HepG2 (cell line): ENCODE results near the gene SFTA2.

Source experiments
- CBX2 ChIP-seq, 2 experiments: fragments of 200-600 bp in 1 of 2; sonication (generic); formaldehyde crosslinking in 1 of 2; IDR thresholded peaks; 2 replicates each; pipeline versions ENCODE4 v1.7.0 to v1.8.1; 2018 to 2022; ENCODE audit warnings: low read depth in 2 of 2, low read length in 1 of 2, mild to moderate bottlenecking in 1 of 2, missing genetic modification reagents in 1 of 2
- ELK4 ChIP-seq: sonication (generic); formaldehyde crosslinking; IDR thresholded peaks from 2 replicates; pipeline ENCODE4 v1.9.0; 2021; ENCODE audit warnings: missing genetic modification reagents, borderline replicate concordance
- KLF11 ChIP-seq: IDR thresholded peaks from 2 replicates; pipeline ENCODE4 v1.6.1; 2016; ENCODE audit warnings: missing compliant biosample characterization
- POLR2A ChIP-seq, 2 experiments: IDR thresholded peaks; 2 replicates each; pipeline ENCODE4 v1.6.1; 2011; ENCODE audit warnings: low read depth in 2 of 2, low read length in 2 of 2, mild to moderate bottlenecking in 1 of 2, moderate library complexity in 1 of 2; ENCODE audit not compliant: insufficient read depth in 1 of 2
- REST ChIP-seq, 2 experiments: IDR thresholded peaks; 2 replicates each; pipeline ENCODE4 v1.6.1; 2011 to 2012; ENCODE audit warnings: low read length in 2 of 2, borderline replicate concordance in 1 of 2, low read depth in 1 of 2, mild to moderate bottlenecking in 1 of 2, moderate library complexity in 1 of 2
- TFDP1 ChIP-seq: IDR thresholded peaks from 2 replicates; pipeline ENCODE4 v1.6.1; 2016; ENCODE audit warnings: missing compliant biosample characterization, missing genetic modification reagents, borderline replicate concordance
- TOPORS ChIP-seq: sonication (generic); formaldehyde crosslinking; IDR thresholded peaks from 2 replicates; pipeline ENCODE4 v1.8.0; 2023; ENCODE audit warnings: mild to moderate bottlenecking, missing genetic modification reagents
- TF ChIP-seq, protein P1 (sequence below): sonication (generic); formaldehyde crosslinking; IDR thresholded peaks from 2 replicates; pipeline ENCODE4 v1.8.1; 2022; ENCODE audit warnings: mild to moderate bottlenecking, missing genetic modification reagents
- TF ChIP-seq, protein P2 (sequence below): sonication (generic); formaldehyde crosslinking; IDR thresholded peaks from 2 replicates; pipeline ENCODE4 v1.5.0; 2020; ENCODE audit warnings: mild to moderate bottlenecking, missing genetic modification reagents, moderate library complexity
- TF ChIP-seq, protein P3 (sequence below): sonication (generic); formaldehyde crosslinking; IDR thresholded peaks from 2 replicates; pipeline ENCODE4 v1.9.0; 2021; ENCODE audit warnings: missing genetic modification reagents, borderline replicate concordance

DNA sequence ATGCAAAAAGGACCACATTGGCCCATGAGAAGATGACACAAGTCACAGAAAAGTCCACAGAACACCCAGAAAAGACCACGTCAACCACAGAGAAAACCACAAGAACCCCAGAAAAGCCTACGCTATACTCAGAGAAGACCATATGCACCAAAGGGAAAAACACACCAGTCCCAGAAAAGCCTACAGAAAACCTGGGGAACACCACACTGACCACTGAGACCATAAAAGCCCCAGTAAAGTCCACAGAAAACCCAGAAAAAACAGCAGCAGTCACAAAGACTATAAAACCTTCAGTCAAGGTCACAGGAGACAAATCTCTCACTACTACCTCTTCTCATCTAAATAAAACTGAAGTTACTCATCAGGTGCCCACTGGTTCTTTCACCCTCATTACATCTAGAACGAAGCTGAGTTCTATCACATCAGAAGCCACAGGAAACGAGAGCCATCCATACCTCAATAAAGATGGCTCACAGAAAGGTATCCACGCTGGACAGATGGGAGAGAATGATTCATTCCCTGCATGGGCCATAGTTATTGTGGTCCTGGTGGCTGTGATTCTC is 20.0 kb upstream of the SFTA2 start:
- TF ChIP-seq, protein P1, sequence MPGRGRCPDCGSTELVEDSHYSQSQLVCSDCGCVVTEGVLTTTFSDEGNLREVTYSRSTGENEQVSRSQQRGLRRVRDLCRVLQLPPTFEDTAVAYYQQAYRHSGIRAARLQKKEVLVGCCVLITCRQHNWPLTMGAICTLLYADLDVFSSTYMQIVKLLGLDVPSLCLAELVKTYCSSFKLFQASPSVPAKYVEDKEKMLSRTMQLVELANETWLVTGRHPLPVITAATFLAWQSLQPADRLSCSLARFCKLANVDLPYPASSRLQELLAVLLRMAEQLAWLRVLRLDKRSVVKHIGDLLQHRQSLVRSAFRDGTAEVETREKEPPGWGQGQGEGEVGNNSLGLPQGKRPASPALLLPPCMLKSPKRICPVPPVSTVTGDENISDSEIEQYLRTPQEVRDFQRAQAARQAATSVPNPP (CRISPR knock-in tag), result no peak
- TF ChIP-seq TFDP1 (no peak), ELK4 (CRISPR knock-in tag) (no peak), TOPORS (no peak), POLR2A (IDR thresholded peaks at IDR 0.05; ENCODE audit: insufficient read depth in 1 of 2, low read depth in 2 of 2, low read length in 2 of 2) (no peak), CBX2 (IDR thresholded peaks at IDR 0.05; ENCODE audit: low read depth, low read length) (no peak), CBX2 (CRISPR knock-in tag; IDR thresholded peaks at IDR 0.05; ENCODE audit: low read depth) (no peak), REST (IDR thresholded peaks at IDR 0.05; ENCODE audit: borderline replicate concordance in 1 of 2, low read depth in 1 of 2, low read length in 2 of 2) (no peak), KLF11 (CRISPR knock-in tag) (no peak)
- TF ChIP-seq, protein P2, sequence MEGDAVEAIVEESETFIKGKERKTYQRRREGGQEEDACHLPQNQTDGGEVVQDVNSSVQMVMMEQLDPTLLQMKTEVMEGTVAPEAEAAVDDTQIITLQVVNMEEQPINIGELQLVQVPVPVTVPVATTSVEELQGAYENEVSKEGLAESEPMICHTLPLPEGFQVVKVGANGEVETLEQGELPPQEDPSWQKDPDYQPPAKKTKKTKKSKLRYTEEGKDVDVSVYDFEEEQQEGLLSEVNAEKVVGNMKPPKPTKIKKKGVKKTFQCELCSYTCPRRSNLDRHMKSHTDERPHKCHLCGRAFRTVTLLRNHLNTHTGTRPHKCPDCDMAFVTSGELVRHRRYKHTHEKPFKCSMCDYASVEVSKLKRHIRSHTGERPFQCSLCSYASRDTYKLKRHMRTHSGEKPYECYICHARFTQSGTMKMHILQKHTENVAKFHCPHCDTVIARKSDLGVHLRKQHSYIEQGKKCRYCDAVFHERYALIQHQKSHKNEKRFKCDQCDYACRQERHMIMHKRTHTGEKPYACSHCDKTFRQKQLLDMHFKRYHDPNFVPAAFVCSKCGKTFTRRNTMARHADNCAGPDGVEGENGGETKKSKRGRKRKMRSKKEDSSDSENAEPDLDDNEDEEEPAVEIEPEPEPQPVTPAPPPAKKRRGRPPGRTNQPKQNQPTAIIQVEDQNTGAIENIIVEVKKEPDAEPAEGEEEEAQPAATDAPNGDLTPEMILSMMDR (CRISPR knock-in tag), result no peak
- TF ChIP-seq, protein P3, sequence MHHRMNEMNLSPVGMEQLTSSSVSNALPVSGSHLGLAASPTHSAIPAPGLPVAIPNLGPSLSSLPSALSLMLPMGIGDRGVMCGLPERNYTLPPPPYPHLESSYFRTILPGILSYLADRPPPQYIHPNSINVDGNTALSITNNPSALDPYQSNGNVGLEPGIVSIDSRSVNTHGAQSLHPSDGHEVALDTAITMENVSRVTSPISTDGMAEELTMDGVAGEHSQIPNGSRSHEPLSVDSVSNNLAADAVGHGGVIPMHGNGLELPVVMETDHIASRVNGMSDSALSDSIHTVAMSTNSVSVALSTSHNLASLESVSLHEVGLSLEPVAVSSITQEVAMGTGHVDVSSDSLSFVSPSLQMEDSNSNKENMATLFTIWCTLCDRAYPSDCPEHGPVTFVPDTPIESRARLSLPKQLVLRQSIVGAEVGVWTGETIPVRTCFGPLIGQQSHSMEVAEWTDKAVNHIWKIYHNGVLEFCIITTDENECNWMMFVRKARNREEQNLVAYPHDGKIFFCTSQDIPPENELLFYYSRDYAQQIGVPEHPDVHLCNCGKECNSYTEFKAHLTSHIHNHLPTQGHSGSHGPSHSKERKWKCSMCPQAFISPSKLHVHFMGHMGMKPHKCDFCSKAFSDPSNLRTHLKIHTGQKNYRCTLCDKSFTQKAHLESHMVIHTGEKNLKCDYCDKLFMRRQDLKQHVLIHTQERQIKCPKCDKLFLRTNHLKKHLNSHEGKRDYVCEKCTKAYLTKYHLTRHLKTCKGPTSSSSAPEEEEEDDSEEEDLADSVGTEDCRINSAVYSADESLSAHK, result no peak
